Measurements from ENCODE around the gene TAF4B. TPM values are rescaled to one million over a fixed set of nuclear protein-coding genes. Genes with fewer than 3 reads are reported as not detected.

TAF4B gene
- total and polyA plus RNA-seq, 4 donors = 0.10 to 4.3 (median 0.30) TPM

GRCh38 chr18:26208977-26209376, 17.3 kb upstream of the TAF4B start:
- Histone ChIP-seq H3K36me3 (ENCODE audit: control insufficient read depth in 4 of 4, insufficient read depth in 3 of 4, low read depth in 1 of 4, low read length in 3 of 4) (no peaks in the 10 kb centered on the region), H3K9ac (ENCODE audit: low read depth in 1 of 2, low read length in 2 of 2) (no peak overlapping the region), H3K9me3 (ENCODE audit: control insufficient read depth in 4 of 4, low read length in 3 of 4) (no peaks in the 10 kb centered on the region), H3K27ac (ENCODE audit: low read depth in 1 of 2, low read length in 2 of 2) (no peak overlapping the region), H3K27me3 (ENCODE audit: control insufficient read depth in 4 of 4, insufficient read depth in 4 of 4, low read length in 3 of 4) (no peaks in the 10 kb centered on the region), H3K4me1 (ENCODE audit: control insufficient read depth in 4 of 4, insufficient read depth in 4 of 4, low read length in 3 of 4) (no peaks in the 10 kb centered on the region), H3K4me3 (ENCODE audit: low read depth in 1 of 3, low read length in 3 of 3) (no peak overlapping the region)
- 59% methylated on average over 2 of the region's 2 CpGs for WGBS
- DNase-seq (ENCODE audit: low spot score) = no peak
- TF ChIP-seq SP1 (IDR thresholded peaks at IDR 0.05) = no peak
- TF ChIP-seq ZBTB33 (IDR thresholded peaks at IDR 0.05) = no peak
- TF ChIP-seq HNF4G (IDR thresholded peaks at IDR 0.05) = no peak
- TF ChIP-seq MAX (IDR thresholded peaks at IDR 0.05) = no peak
- TF ChIP-seq YY1 (IDR thresholded peaks at IDR 0.05) = no peak
- no peak for TF ChIP-seq REST (IDR thresholded peaks at IDR 0.05)
- TF ChIP-seq FOXA1 (IDR thresholded peaks at IDR 0.05) = no peak
- TF ChIP-seq GABPA (IDR thresholded peaks at IDR 0.05 in 1 of 2, conservative IDR thresholded peaks at IDR 0.05 in 1 of 2) = no peak

GRCh38 chr18:26210147-26210546, 16.1 kb upstream of the TAF4B start:
- Histone ChIP-seq H3K9me3 (ENCODE audit: control insufficient read depth in 4 of 4, low read length in 3 of 4) (no peaks in the 10 kb centered on the region), H3K27me3 (ENCODE audit: control insufficient read depth in 4 of 4, insufficient read depth in 4 of 4, low read length in 3 of 4) (no peaks in the 10 kb centered on the region), H3K36me3 (ENCODE audit: control insufficient read depth in 4 of 4, insufficient read depth in 3 of 4, low read depth in 1 of 4, low read length in 3 of 4) (no peaks in the 10 kb centered on the region), H3K4me1 (ENCODE audit: control insufficient read depth in 4 of 4, insufficient read depth in 4 of 4, low read length in 3 of 4) (no peaks in the 10 kb centered on the region), H3K4me3 (ENCODE audit: low read depth in 1 of 3, low read length in 3 of 3) (no peak overlapping the region), H3K27ac (ENCODE audit: low read depth in 1 of 2, low read length in 2 of 2) (no peak overlapping the region), H3K9ac (ENCODE audit: low read depth in 1 of 2, low read length in 2 of 2) (no peak overlapping the region)
- DNase-seq (ENCODE audit: low spot score) = no peak
- 88% methylated on average over 4 of the region's 4 CpGs for WGBS
- no peak for TF ChIP-seq ZBTB33 (IDR thresholded peaks at IDR 0.05)
- TF ChIP-seq HNF4G (IDR thresholded peaks at IDR 0.05) = no peak
- TF ChIP-seq SP1 (IDR thresholded peaks at IDR 0.05) = no peak
- TF ChIP-seq YY1 (IDR thresholded peaks at IDR 0.05) = no peak
- no peak for TF ChIP-seq MAX (IDR thresholded peaks at IDR 0.05)
- TF ChIP-seq HNF4A (conservative IDR thresholded peaks at IDR 0.05) = no peak
- no peak for TF ChIP-seq NR2F2 (IDR thresholded peaks at IDR 0.05)
- no peak for TF ChIP-seq EGR1 (IDR thresholded peaks at IDR 0.05; ENCODE audit: low read depth in 2 of 2)
- TF ChIP-seq ATF3 (IDR thresholded peaks at IDR 0.05) = no peak
- TF ChIP-seq GABPA (IDR thresholded peaks at IDR 0.05 in 1 of 2, conservative IDR thresholded peaks at IDR 0.05 in 1 of 2) = no peak
- TF ChIP-seq RXRA (IDR thresholded peaks at IDR 0.05) = no peak
- no peak for TF ChIP-seq CTCF (IDR thresholded peaks at IDR 0.05; ENCODE audit: low read depth, low read length, missing input control)
- TF ChIP-seq FOXA1 (IDR thresholded peaks at IDR 0.05) = no peak
- no peak for TF ChIP-seq REST (IDR thresholded peaks at IDR 0.05)
- TF ChIP-seq JUND (IDR thresholded peaks at IDR 0.05) = no peak
- TF ChIP-seq RAD21 (IDR thresholded peaks at IDR 0.05) = no peak
